ENCODE data around the gene SMG6.

Gene SMG6

GRCh38 chr17:2060681-2061440 lies 242.7 kb downstream of the SMG6 start:
- no peak for DNase-seq (ENCODE audit: low read depth in 2 of 2)

GRCh38 chr17:2060385-2060658 lies 243.3 kb downstream of the SMG6 start:
- DNase-seq (ENCODE audit: low read depth in 2 of 2): no peak

GRCh38 chr17:2059547-2060384 lies 243.8 kb downstream of the SMG6 start:
- DNase-seq (ENCODE audit: low read depth in 2 of 2): no peak

- peak in 1 of 2 donors; percentile 52 for DNase-seq (ENCODE audit: low read depth in 2 of 2)
Measured at GRCh38 chr17:2058586-2059546, 244.7 kb downstream of the SMG6 start.

GRCh38 chr17:2057760-2058585 lies 245.6 kb downstream of the SMG6 start:
- DNase-seq (ENCODE audit: low read depth in 2 of 2): no peak

GRCh38 chr17:2057175-2057759 lies 246.3 kb downstream of the SMG6 start:
- DNase-seq (ENCODE audit: low read depth in 2 of 2): no peak

- peak in 1 of 2 donors; percentile 45 for DNase-seq (ENCODE audit: low read depth in 2 of 2)
Measured at GRCh38 chr17:2056206-2057174, 247.1 kb downstream of the SMG6 start.

- DNase-seq (ENCODE audit: low read depth in 2 of 2): peak in 1 of 2 donors; percentile 44
Measured at GRCh38 chr17:2055292-2056205, 248.0 kb downstream of the SMG6 start.

GRCh38 chr17:2054512-2055291 lies 248.9 kb downstream of the SMG6 start, which contains the start of gene HIC1:
Gene HIC1 (plus strand): TSS chr17:2055103. CDS start chr17:2056691, 1,588 bp downstream.
- DNase-seq (ENCODE audit: low read depth in 2 of 2): peak in 1 of 2 donors; percentile 75

- DNase-seq (ENCODE audit: low read depth in 2 of 2): peak in 1 of 2 donors; percentile 42
Measured at GRCh38 chr17:2054262-2054511, 249.4 kb downstream of the SMG6 start.

GRCh38 chr17:2053380-2054261 lies 250.0 kb downstream of the SMG6 start:
- peak; percentile 59 to 82 for DNase-seq (ENCODE audit: low read depth in 2 of 2)

- DNase-seq (ENCODE audit: low read depth in 2 of 2): no peak
Measured at GRCh38 chr17:2051933-2052559, 251.5 kb downstream of the SMG6 start.

GRCh38 chr17:2051061-2051932 lies 252.3 kb downstream of the SMG6 start:
- DNase-seq (ENCODE audit: low read depth in 2 of 2): no peak

- DNase-seq (ENCODE audit: low read depth in 2 of 2): peak; percentile 45 to 71
Measured at GRCh38 chr17:2050300-2051060, 253.1 kb downstream of the SMG6 start.

All from stimulated activated CD8-positive, alpha-beta memory T cell treated with anti-CD3 and anti-CD28 coated beads, Interleukin-7, amount 100 ng/mL, for 4 hours (primary cell).